GM10248 (cell line): ENCODE results near the gene ARL15.
"Not testable (repeated sequence)": the region's sequence is repeated elsewhere in the genome, so short reads cannot be mapped to it uniquely, and the experiment has no call there.

Source experiments
- CTCF ChIA-PET: fragments of 300-600 bp; sonication (Branson Sonifier 250); formaldehyde crosslinking; extraction: SDS; loops from one replicate; lab custom pipeline; 2021; ENCODE audit warnings: antibody characterized with exemption; lab: Yijun Ruan, JAX
- POLR2A ChIA-PET: fragments of 350-650 bp; sonication (Branson Sonifier 250); formaldehyde crosslinking; extraction: SDS; loops from one replicate; lab custom pipeline; 2020; ENCODE audit warnings: antibody characterized with exemption; lab: Yijun Ruan, JAX
- DNase-seq: peaks from one replicate; pipeline ENCODE4 v3.0.0; 2012; ENCODE audit errors: extremely low spot score
- CTCF ChIP-seq: IDR thresholded peaks from 2 replicates; pipeline ENCODE4 v1.5.1; 2012; ENCODE audit warnings: mild to moderate bottlenecking, low read depth; ENCODE audit errors: extremely low read depth, missing control alignments, control extremely low read depth

ARL15 gene

GRCh38 chr5:54063817-54064216 is 246.6 kb downstream of the ARL15 start:
- ChIA-PET CTCF (interaction anchor here (1.6 kb wide), 1 partner anchor 26 kb away, joined by 3 read pairs; no protein-coding TSS in a partner anchor), POLR2A (no interaction called here)
- TF ChIP-seq CTCF = no peak
- no peak for DNase-seq

GRCh38 chr5:54062958-54063357 is 247.4 kb downstream of the ARL15 start:
- POLR2A ChIA-PET = no interaction called here
- CTCF ChIA-PET = interaction anchor here (0.8 to 1.6 kb wide), 3 partner anchors 10 to 25 kb away, joined by 3 read pairs; no protein-coding TSS in a partner anchor
- no peak for DNase-seq
- TF ChIP-seq CTCF = no peak

GRCh38 chr5:54060919-54061318 is 249.5 kb downstream of the ARL15 start:
- POLR2A ChIA-PET, DNase-seq, CTCF ChIA-PET: not testable (repeated sequence)

GRCh38 chr5:54049963-54050362 is 260.4 kb downstream of the ARL15 start:
- CTCF ChIA-PET = interaction anchor here (1.5 kb wide), 1 partner anchor 47 kb away, joined by 3 read pairs; no protein-coding TSS in a partner anchor
- no peak for TF ChIP-seq CTCF
- no peak for DNase-seq
- POLR2A ChIA-PET = no interaction called here

- TF ChIP-seq CTCF = no peak
- CTCF ChIA-PET = interaction anchor here (1.5 kb wide), 1 partner anchor 48 kb away, joined by 3 read pairs; no protein-coding TSS in a partner anchor
- DNase-seq = no peak
- POLR2A ChIA-PET = no interaction called here
These were observed 261.2 kb downstream of the ARL15 start for GRCh38 chr5:54049144-54049543.

GRCh38 chr5:54045077-54045792 is 265.1 kb downstream of the ARL15 start:
- no peak for DNase-seq
- ChIA-PET CTCF (no interaction called here), POLR2A (no interaction called here)
- TF ChIP-seq CTCF = no peak

GRCh38 chr5:54044276-54044675 is 266.1 kb downstream of the ARL15 start:
- DNase-seq, POLR2A ChIA-PET, CTCF ChIA-PET: not testable (repeated sequence)

GRCh38 chr5:54040804-54041203 is 269.6 kb downstream of the ARL15 start:
- DNase-seq = no peak
- CTCF ChIA-PET = no interaction called here
- POLR2A ChIA-PET = no interaction called here
- TF ChIP-seq CTCF = no peak
